ENCODE measurements around the gene ASTN2.

Gene ASTN2

GRCh38 chr9:116475201-116475600, 939.7 kb downstream of the ASTN2 start:
- TF ChIP-seq POLR2A (IDR thresholded peaks at IDR 0.05; ENCODE audit: extremely low read depth, insufficient read length), result no peak
- TF ChIP-seq CTCF (IDR thresholded peaks at IDR 0.05; ENCODE audit: low read depth, low read length), result no peak
- TF ChIP-seq MAX (IDR thresholded peaks at IDR 0.05; ENCODE audit: low read depth, low read length), result no peak
- no peak for TF ChIP-seq MYC (IDR thresholded peaks at IDR 0.05; ENCODE audit: low read depth, low read length)
- no peak overlapping the region for H3K4me3 ChIP-seq (ENCODE audit: low read depth, low read length)
- peak; percentile 7 for DNase-seq (ENCODE audit: low read depth)

GRCh38 chr9:116471944-116472506, 942.8 kb downstream of the ASTN2 start:
- H3K4me3 ChIP-seq (ENCODE audit: low read depth, low read length), result no peak overlapping the region
- no peak for TF ChIP-seq MYC (IDR thresholded peaks at IDR 0.05; ENCODE audit: low read depth, low read length)
- no peak for TF ChIP-seq POLR2A (IDR thresholded peaks at IDR 0.05; ENCODE audit: extremely low read depth, insufficient read length)
- no peak for TF ChIP-seq CTCF (IDR thresholded peaks at IDR 0.05; ENCODE audit: low read depth, low read length)
- no peak for TF ChIP-seq MAX (IDR thresholded peaks at IDR 0.05; ENCODE audit: low read depth, low read length)
- DNase-seq (ENCODE audit: low read depth), result no peak

GRCh38 chr9:116471093-116471906, 943.6 kb downstream of the ASTN2 start:
- TF ChIP-seq MYC (IDR thresholded peaks at IDR 0.05; ENCODE audit: low read depth, low read length) (no peak), CTCF (IDR thresholded peaks at IDR 0.05; ENCODE audit: low read depth, low read length) (no peak)
- DNase-seq (ENCODE audit: low read depth), result no peak
- no peak overlapping the region for H3K4me3 ChIP-seq (ENCODE audit: low read depth, low read length)

- DNase-seq (ENCODE audit: low read depth), result no peak
- H3K4me3 ChIP-seq (ENCODE audit: low read depth, low read length), result no peak overlapping the region
- TF ChIP-seq MYC (IDR thresholded peaks at IDR 0.05; ENCODE audit: low read depth, low read length) (no peak), POLR2A (IDR thresholded peaks at IDR 0.05; ENCODE audit: extremely low read depth, insufficient read length) (no peak), MAX (IDR thresholded peaks at IDR 0.05; ENCODE audit: low read depth, low read length) (no peak), CTCF (IDR thresholded peaks at IDR 0.05; ENCODE audit: low read depth, low read length) (no peak)
These were observed 945.9 kb downstream of the ASTN2 start for GRCh38 chr9:116468793-116469527.

GRCh38 chr9:116468369-116468768, 946.5 kb downstream of the ASTN2 start:
- DNase-seq (ENCODE audit: low read depth), result no peak

More at GRCh38 chr9:116468369-116468768, 946.5 kb downstream of the ASTN2 start:
- TF ChIP-seq MAX (IDR thresholded peaks at IDR 0.05; ENCODE audit: low read depth, low read length), result no peak
- TF ChIP-seq CTCF (IDR thresholded peaks at IDR 0.05; ENCODE audit: low read depth, low read length), result no peak
- no peak for TF ChIP-seq MYC (IDR thresholded peaks at IDR 0.05; ENCODE audit: low read depth, low read length)
- no peak for TF ChIP-seq POLR2A (IDR thresholded peaks at IDR 0.05; ENCODE audit: extremely low read depth, insufficient read length)
- H3K4me3 ChIP-seq (ENCODE audit: low read depth, low read length), result no peak overlapping the region
